Mucosa of stomach (tissue), 1 donor: ENCODE results near the gene FN1.
A peak's percentile ranks its signal among the peaks of the same experiment; 100 is the strongest.
"Not testable (repeated sequence)": the region's sequence is repeated elsewhere in the genome, so short reads cannot be mapped to it uniquely, and the experiment has no call there.

Experiments
- H3K27me3 ChIP-seq: one replicate; pipeline ENCODE4 v1.7.0; 2013; ENCODE audit warnings: mild to moderate bottlenecking, low read length; ENCODE audit not compliant: control insufficient read depth, insufficient read depth
- H3K36me3 ChIP-seq: one replicate; pipeline ENCODE4 v1.7.0; 2013; ENCODE audit warnings: low read length; ENCODE audit not compliant: control insufficient read depth, insufficient read depth
- H3K4me1 ChIP-seq: one replicate; pipeline ENCODE4 v1.7.0; 2013; ENCODE audit warnings: mild to moderate bottlenecking, low read length; ENCODE audit not compliant: control insufficient read depth, insufficient read depth
- H3K4me3 ChIP-seq: one replicate; pipeline ENCODE4 v1.7.0; 2013; ENCODE audit warnings: low read length
- H3K9ac ChIP-seq: one replicate; pipeline ENCODE4 v1.7.0; 2013; ENCODE audit warnings: mild to moderate bottlenecking, low read length, moderate library complexity
- H3K9me3 ChIP-seq: one replicate; pipeline ENCODE4 v1.7.0; 2013; ENCODE audit warnings: mild to moderate bottlenecking, low read length, moderate library complexity; ENCODE audit not compliant: control insufficient read depth
- donor health status: Pancreatic carcinoma.

FN1 gene

GRCh38 chr2:215313255-215313613 is 122.6 kb downstream of the FN1 start:
- peaks cover 10% of the 10 kb centered on the region for H3K4me1 ChIP-seq
- H3K9ac ChIP-seq, result no peak overlapping the region
- no peaks in the 10 kb centered on the region for H3K27me3 ChIP-seq
- H3K9me3 ChIP-seq, result no peaks in the 10 kb centered on the region
- no peaks in the 10 kb centered on the region for H3K36me3 ChIP-seq
- no peak overlapping the region for H3K4me3 ChIP-seq

GRCh38 chr2:215311625-215312396 is 124.1 kb downstream of the FN1 start, which contains the start of gene ATIC:
Gene ATIC (plus strand): TSS chr2:215312059. CDS start chr2:215312143, 84 bp downstream.
- Histone ChIP-seq H3K9me3 (no peaks in the 10 kb centered on the region), H3K27me3 (no peaks in the 10 kb centered on the region), H3K4me1 (peaks cover 10% of the 10 kb centered on the region), H3K36me3 (no peaks in the 10 kb centered on the region), H3K4me3 (peak within 1 kb of the TSS; percentile 39), H3K9ac (peak within 1 kb of the TSS; percentile 84)

- not testable (repeated sequence) for H3K9me3 ChIP-seq, H3K27me3 ChIP-seq, H3K36me3 ChIP-seq
- peak overlapping the region; percentile 84 for H3K9ac ChIP-seq
- H3K4me1 ChIP-seq, result peaks cover 10% of the 10 kb centered on the region
- peak overlapping the region; percentile 39 for H3K4me3 ChIP-seq
These were observed 124.6 kb downstream of the FN1 start for GRCh38 chr2:215311259-215311624.
